ENCODE data around the gene CRYBB2. TPM values are rescaled to one million over a fixed set of nuclear protein-coding genes. Genes with fewer than 3 reads are reported as not detected.
"Not testable (repeated sequence)": the region's sequence is repeated elsewhere in the genome, so short reads cannot be mapped to it uniquely, and the experiment has no call there.

The CRYBB2 gene
- total RNA-seq, 1 donor = not detected

DNA sequence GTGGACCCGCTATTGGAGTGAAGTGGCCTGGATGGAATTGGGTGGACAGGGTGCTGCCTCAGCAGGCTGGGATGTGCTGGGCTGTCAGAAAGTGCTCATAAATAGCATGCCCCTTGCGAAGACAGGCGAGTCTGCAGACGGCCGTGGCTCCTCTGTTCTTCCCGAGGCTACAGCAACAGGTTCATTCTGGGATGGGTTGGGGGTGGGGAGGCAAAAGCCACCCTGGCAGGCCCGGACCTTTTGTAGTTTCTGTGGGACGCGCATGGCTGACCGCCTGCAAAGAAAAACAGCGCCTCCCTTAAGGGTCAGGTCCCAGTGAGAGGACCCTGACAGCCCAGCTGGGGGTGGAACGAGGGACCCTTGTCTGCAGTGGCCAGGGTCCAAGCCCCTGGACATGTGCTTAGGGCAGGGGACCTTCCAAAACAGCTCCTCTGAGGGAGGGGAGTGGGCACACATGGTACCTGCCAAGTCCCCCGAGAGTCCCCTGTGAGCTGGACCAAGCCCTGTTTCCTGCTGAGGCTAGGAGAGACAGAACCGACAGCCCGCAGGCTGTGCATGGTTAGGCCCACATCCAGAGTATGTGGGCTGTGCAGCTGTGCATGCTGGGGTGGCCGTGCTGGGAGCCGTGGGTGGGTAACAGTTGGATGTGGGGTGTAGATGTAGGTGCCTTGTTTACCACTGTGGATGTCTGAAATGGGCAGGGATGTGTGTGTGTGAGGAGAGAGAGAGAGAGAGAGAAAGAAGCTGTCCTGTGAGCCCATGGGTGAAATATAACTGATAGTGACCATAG lies 19.5 kb upstream of the CRYBB2 start, which contains the start of gene CRYBB3:
TSS of gene CRYBB3 (plus strand) at position 128 of the 790 bp plus-strand sequence. CDS start 1,539 bp downstream, outside the sequence.
- H3K4me3 ChIP-seq (ENCODE audit: low read depth, low read length) = no peak within 1 kb of the TSS
- DNase-seq (ENCODE audit: low read depth) = no peak
- no peak for TF ChIP-seq CTCF (IDR thresholded peaks at IDR 0.05; ENCODE audit: insufficient read depth, low read depth, low read length)

- H3K4me3 ChIP-seq (ENCODE audit: low read depth, low read length) = no peak overlapping the region
- no peak for TF ChIP-seq CTCF (IDR thresholded peaks at IDR 0.05; ENCODE audit: insufficient read depth, low read depth, low read length)
- no peak for DNase-seq (ENCODE audit: low read depth)
These were observed 18.5 kb upstream of the CRYBB2 start for GRCh38 chr22:25200967-25201366.

- no peak overlapping the region for H3K4me3 ChIP-seq (ENCODE audit: low read depth, low read length)
- TF ChIP-seq CTCF (IDR thresholded peaks at IDR 0.05; ENCODE audit: insufficient read depth, low read depth, low read length) = no peak
- no peak for DNase-seq (ENCODE audit: low read depth)
These were observed 17.7 kb upstream of the CRYBB2 start for GRCh38 chr22:25201557-25202273.

DNA sequence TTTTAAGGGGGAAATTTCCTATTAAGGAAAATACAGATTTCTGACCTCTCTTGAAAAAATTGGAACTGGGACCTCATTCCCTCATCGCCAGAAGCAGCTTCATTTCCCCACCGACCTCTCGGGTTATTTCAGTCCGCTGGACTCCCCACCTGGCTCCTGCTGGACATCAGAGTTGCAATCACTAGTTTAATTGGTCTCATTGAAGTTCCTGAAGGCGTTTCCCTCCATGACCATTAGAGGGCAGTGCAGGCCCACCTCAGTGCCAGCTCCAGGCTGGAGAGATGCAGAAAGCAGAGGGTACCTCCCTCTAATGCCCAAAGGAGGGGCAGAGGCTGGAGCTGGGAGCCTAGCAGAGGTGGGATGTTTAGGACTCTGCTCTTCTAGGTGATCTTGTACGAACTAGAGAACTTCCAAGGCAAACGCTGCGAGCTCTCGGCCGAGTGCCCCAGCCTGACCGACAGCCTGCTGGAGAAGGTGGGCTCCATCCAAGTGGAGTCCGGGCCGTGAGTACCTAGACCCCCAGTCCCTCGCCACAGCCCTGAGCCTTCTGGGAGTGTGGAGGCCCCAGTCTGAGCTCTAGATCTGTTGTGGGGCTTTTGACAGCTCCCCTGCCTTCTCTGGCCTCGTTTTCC lies 17.0 kb upstream of the CRYBB2 start:
- TF ChIP-seq CTCF (IDR thresholded peaks at IDR 0.05; ENCODE audit: insufficient read depth, low read depth, low read length) = peak; percentile 92
- H3K4me3 ChIP-seq (ENCODE audit: low read depth, low read length) = no peak overlapping the region
- DNase-seq (ENCODE audit: low read depth) = peak; percentile 46

DNA sequence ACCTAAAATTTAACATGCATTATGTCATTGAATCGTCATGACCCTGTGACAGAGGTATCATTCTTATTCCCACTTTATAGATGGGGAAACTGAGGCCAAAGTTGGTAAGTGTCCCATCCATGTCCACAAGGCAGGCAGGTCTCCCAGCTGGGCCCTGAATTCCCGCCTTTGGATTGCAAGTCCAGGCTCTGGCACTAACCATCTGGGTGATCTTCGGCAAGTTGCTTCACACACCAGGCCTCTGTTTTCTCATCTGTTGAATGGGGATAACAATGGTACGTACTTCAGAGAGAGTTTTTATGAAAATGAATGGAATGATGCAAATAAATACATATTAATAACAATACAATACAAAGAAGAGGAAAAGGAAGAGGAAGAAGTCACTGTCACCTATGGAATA lies 16.4 kb upstream of the CRYBB2 start:
- no peak overlapping the region for H3K4me3 ChIP-seq (ENCODE audit: low read depth, low read length)
- DNase-seq (ENCODE audit: low read depth) = no peak
- TF ChIP-seq CTCF (IDR thresholded peaks at IDR 0.05; ENCODE audit: insufficient read depth, low read depth, low read length) = no peak

DNA sequence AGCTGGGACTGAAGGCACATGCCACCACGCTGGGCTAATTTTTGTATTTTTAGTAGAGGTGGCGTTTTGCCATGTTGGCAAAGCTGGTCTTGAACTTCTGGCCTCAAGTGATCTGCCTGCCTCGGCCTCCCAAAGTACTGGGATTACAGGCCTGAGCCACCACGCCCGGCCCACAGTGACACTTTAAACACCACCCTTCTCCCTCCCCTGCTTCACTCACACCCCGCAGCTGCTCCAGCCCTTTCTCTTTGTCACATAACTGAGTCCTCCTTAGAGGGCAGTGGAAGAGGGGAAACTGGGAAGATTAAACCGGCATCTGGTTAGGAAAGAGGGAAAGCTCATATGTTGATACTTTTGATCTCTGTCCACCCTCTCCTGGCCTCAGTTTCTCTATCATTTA lies 14.9 kb upstream of the CRYBB2 start:
- not testable (repeated sequence) for DNase-seq (ENCODE audit: low read depth); H3K4me3 ChIP-seq (ENCODE audit: low read depth, low read length)

- no peak for DNase-seq (ENCODE audit: low read depth)
- no peak overlapping the region for H3K4me3 ChIP-seq (ENCODE audit: low read depth, low read length)
- no peak for TF ChIP-seq CTCF (IDR thresholded peaks at IDR 0.05; ENCODE audit: insufficient read depth, low read depth, low read length)
These were observed 13.6 kb upstream of the CRYBB2 start for GRCh38 chr22:25205847-25206246.

Measured in fibroblast of villous mesenchyme (primary cell).